Astrocyte of the cerebellum (primary cell): ENCODE measurements around the gene SH3TC2.

Experiments used
- DNase-seq: peaks from one replicate; pipeline ENCODE4 v3.0.0-alpha.2; 2011; ENCODE audit warnings: low read depth
- H3K4me3 ChIP-seq: 2 replicates; pipeline ENCODE4 v1.5.1; 2011; ENCODE audit warnings: mild to moderate bottlenecking, low read depth, low read length, moderate library complexity
- CTCF ChIP-seq: IDR thresholded peaks from 2 replicates; pipeline ENCODE4 v1.5.1; 2012; ENCODE audit warnings: low read length, low read depth, moderate library complexity, mild to moderate bottlenecking; ENCODE audit errors: missing control alignments
- in situ Hi-C: cut with HindIII; loops from 2 replicates; pipeline ENCODE4 v1.10.0; 2017; ENCODE audit warnings: low sequenced_read_pairs

Gene SH3TC2

GRCh38 chr5:148996270-148996669 lies 66.6 kb downstream of the SH3TC2 start:
- no peak for DNase-seq
- in situ Hi-C loops: loop anchor here (5.0 to 25.0 kb wide), 3 partner anchors 61 to 259 kb away; no protein-coding TSS in a partner anchor
- H3K4me3 ChIP-seq: no peak overlapping the region
- TF ChIP-seq CTCF: no peak

- no peak overlapping the region for H3K4me3 ChIP-seq
- TF ChIP-seq CTCF: no peak
- in situ Hi-C loops: loop anchor here (5.0 to 25.0 kb wide), 3 partner anchors 61 to 258 kb away; no protein-coding TSS in a partner anchor
- DNase-seq: no peak
Measured at GRCh38 chr5:148995791-148996190, 67.1 kb downstream of the SH3TC2 start.

- TF ChIP-seq CTCF: no peak
- in situ Hi-C loops: loop anchor here (10.0 to 25.0 kb wide), 2 partner anchors 59 to 256 kb away; no protein-coding TSS in a partner anchor
- no peak overlapping the region for H3K4me3 ChIP-seq
Measured at GRCh38 chr5:148993283-148993936, 69.5 kb downstream of the SH3TC2 start.

GRCh38 chr5:148992265-148992664 lies 70.6 kb downstream of the SH3TC2 start:
- DNase-seq: no peak
- TF ChIP-seq CTCF: no peak
- in situ Hi-C loops: loop anchor here (10.0 to 25.0 kb wide), 2 partner anchors 57 to 255 kb away; no protein-coding TSS in a partner anchor
- no peak overlapping the region for H3K4me3 ChIP-seq

More at GRCh38 chr5:148993283-148993936, 69.5 kb downstream of the SH3TC2 start:
- DNase-seq: no peak

- in situ Hi-C loops: loop anchor here (10.0 to 25.0 kb wide), 2 partner anchors 57 to 254 kb away; no protein-coding TSS in a partner anchor
- TF ChIP-seq CTCF: no peak
- no peak for DNase-seq
- H3K4me3 ChIP-seq: no peak overlapping the region
Measured at GRCh38 chr5:148991566-148991965, 71.3 kb downstream of the SH3TC2 start.

- no peak for TF ChIP-seq CTCF
- in situ Hi-C loops: loop anchor here (10.0 to 25.0 kb wide), 2 partner anchors 56 to 254 kb away; no protein-coding TSS in a partner anchor
Measured at GRCh38 chr5:148990817-148991216, 72.0 kb downstream of the SH3TC2 start.

More at GRCh38 chr5:148990817-148991216, 72.0 kb downstream of the SH3TC2 start:
- no peak overlapping the region for H3K4me3 ChIP-seq
- DNase-seq: no peak
